Stimulated activated CD4-positive, alpha-beta T cell treated with anti-CD3 and anti-CD28 coated beads, Interleukin-1b, Interleukin-23, amount 100 ng/mL, for 1 hour (primary cell): ENCODE measurements around the gene BAMBI.
"Not testable (repeated sequence)": the region's sequence is repeated elsewhere in the genome, so short reads cannot be mapped to it uniquely, and the experiment has no call there.

Experiments
- DNase-seq, 2 donors: peaks; one replicate each; pipeline ENCODE4 v3.0.0-alpha.2; 2020; ENCODE audit warnings: low read depth in 2 of 2

The BAMBI gene, protein sequence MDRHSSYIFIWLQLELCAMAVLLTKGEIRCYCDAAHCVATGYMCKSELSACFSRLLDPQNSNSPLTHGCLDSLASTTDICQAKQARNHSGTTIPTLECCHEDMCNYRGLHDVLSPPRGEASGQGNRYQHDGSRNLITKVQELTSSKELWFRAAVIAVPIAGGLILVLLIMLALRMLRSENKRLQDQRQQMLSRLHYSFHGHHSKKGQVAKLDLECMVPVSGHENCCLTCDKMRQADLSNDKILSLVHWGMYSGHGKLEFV

DNA sequence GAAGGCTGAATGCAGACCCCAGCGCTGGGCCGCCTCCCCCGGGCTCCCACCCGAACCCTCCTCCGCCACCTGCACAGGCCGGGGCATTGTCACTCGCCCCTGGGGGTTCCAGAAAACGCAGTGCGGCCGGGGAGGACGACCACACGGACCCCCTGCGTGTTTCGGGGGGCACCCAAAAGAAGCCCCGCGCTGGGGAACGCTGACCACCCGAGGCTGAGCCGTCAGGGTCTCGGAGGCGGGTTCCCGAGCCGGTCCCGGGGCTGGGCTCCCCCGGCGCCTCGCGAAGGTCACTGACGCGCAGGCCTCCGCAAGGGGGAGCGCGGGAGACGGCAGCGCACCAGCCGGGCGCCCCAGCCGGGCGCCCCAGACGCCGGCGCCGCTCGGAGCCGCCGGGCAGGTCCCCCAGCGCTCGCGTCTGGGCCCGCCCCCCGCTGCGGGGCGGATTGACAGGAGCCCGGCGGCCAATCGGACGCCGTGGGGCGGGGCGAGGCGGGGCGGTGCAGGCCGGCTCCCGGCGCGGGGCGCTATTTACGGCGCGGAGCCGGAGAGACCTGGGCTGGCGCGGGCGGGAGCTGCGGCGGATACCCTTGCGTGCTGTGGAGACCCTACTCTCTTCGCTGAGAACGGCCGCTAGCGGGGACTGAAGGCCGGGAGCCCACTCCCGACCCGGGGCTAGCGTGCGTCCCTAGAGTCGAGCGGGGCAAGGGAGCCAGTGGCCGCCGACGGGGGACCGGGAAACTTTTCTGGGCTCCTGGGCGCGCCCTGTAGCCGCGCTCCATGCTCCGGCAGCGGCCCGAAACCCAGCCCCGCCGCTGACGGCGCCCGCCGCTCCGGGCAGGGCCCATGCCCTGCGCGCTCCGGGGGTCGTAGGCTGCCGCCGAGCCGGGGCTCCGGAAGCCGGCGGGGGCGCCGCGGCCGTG, at the start of gene BAMBI:
Gene BAMBI (plus strand): TSS at position 554 of the 920 bp plus-strand sequence. CDS start 377 bp downstream, outside the sequence.
- DNase-seq = peak; percentile 67 to 84

DNA sequence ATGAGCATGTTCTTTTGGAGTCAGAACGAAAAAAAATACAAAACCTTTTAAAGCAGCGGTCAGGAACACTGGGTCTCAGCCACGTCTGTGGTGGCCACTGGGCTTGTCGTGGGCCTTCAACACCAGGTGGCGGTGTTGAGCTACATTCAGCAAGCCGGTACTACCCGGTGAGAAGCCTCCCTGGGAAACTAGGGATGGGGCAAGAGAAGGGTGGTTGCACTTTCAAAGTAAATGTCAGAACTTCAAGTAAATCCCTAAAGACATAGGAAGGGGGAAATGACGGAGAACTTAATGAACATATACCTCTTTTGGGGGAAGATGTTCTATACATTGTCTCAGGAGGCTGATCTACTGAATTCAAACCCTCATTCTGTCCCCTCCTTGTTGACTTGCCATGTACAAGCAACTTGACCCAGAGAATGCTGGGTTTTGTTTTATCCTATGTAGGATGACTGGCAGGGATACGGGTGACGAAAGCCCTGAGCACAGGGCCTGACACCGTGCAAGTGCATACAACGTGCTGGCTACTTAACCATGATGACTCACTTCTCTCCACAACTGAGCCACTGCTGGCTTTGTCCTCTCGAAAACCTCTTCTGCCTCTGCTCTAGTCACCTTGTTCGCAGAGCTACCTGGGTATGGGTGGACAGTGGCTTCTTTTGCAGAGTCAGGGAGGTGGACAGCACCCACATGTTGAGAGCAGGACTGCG, 49.0 kb upstream of the BAMBI start:
- DNase-seq = peak; percentile 11 to 45

DNA sequence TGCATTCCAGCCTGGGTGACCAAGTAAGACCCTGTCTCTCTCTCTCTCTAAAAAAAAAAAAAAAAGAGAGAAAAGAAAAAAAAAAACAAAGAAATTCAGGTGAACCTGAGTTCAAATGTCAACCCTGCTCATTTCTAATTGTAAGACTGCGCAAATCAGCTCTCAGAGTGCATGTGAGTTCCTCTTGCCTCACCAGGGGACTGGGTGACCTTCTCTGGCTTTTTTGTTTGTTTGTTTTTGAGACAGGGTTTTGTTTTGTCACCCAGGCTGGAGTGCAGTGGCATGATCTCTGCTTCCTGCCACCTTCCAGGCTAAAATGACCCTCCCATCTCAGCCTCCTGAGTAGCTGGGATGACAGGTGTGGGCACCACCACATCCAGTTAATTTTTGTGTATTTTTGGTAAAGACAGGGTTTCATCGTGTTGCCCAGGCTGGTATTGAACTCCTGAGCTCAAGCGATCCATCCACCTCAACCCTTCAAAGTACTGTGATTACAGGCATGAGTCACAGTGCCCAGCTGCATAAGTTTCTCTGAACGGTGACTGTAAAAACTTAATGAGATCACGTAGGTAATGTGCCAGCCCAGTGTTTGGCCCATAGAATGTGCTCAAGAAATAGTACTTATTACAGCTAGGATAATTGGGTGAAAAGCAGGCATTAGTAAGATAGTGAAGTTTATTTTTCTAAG, 45.3 kb upstream of the BAMBI start:
- DNase-seq = no peak

DNA sequence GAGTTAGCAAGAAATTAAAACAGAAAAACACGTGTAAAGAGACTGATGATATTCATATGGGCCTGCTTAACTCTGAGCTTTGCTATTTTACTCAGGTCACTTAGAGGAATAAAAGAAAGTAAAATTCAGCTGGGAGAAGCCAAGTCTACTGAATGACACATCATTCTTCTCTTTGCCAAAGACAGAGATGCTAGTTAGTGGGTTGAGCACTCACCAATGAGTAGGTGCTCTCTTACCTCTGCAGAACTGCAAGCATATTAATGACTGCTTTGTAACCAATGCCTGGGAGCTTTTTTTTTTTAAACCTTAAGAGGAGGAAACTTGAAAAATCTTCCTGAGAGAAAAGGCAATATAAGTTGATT, 44.8 kb upstream of the BAMBI start:
- DNase-seq = no peak

DNA sequence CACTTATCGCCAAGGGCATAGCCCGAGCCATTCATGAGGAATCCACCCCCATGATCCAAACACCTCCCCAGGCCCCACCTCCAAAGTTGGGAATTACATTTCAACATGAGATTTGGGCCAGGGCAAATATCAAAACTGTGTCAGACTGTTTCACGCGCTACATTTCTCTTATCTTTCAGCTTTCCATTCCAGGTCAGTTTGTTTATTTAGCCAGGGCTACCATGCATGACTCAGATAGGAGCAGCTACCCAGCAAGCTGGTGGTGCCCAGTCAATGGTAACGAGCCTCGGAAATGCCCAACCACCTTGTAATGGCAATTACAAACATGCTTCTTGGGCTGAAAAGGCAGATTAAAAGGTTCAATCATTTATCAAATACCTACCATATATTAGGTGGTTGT, 43.6 kb upstream of the BAMBI start:
- DNase-seq = no peak

DNA sequence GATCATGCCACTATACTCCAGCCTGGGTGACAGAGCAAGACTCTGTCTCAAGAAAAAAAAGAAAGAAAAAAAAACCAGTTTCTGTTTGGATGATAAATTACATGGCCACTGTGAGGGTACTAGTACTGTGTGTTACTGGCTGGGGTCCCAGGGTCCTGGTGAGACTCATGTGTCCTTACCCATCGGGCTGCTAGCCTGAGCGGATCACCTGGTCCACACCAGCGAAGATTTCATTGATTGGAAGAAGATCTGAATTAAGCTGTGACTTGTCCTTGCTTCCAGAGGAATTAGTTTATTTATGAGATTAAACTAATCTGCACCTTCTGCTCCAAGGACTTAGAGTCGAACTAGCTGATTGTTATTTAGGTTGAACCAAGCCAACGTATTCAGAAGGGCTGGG, 40.0 kb upstream of the BAMBI start:
- no peak for DNase-seq

DNA sequence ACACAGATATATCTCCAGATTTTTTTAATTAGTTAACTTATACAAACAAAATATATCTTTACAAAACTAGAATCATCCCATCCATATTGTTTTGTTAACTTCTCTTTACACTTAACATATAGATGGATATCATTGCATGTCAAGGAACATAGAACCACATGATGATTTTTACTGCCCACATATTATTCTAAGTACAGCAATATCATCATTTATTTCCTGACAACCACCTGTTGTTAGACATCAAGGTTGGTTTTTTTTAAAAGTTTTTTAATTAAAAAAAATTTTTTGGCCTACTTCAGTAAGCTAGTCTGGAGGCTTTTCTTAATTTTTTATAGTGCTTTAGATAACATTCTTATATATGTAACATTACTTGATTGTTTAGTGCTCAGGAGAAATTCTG, 38.9 kb upstream of the BAMBI start:
- DNase-seq = no peak

DNA sequence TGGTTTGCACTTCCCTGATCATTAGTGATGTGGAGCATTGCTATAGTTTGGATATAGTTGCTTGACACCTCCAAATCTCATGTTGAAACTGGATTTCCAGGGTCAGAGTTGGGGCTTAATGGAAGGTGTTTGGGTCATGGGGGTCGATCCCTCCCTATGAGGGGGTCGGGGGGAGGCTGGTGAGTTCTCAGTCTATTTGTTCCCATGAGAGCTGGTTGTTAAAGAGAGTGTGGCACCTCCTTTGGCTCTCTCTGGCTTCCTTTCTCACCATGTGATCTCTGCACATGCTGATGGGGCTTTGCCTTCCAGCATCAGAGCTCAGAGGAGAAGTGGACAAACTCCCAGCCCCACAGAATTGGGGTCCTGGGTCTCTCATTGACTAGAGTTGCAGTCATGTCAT, 36.8 kb upstream of the BAMBI start:
- DNase-seq = no peak

DNA sequence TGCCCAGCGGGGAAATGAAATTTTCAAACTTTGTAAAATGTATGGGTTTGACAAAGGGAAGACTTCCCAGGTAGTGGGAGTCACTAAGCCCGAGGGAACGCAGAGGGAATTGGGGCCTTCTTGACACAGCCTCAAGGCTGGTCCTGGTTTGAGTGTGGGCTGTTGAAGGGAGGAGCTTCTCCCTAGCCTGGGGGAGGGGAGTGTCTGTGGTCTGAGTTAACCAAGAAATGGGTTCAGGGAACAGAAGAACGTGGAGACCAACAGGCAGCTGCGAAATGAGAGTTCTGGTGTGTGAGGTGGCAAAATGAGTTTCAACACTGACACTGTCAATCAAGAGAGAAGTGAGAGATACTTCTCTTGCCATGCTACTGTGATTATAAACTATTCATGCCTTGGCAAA, 32.7 kb upstream of the BAMBI start:
- DNase-seq = no peak

DNA sequence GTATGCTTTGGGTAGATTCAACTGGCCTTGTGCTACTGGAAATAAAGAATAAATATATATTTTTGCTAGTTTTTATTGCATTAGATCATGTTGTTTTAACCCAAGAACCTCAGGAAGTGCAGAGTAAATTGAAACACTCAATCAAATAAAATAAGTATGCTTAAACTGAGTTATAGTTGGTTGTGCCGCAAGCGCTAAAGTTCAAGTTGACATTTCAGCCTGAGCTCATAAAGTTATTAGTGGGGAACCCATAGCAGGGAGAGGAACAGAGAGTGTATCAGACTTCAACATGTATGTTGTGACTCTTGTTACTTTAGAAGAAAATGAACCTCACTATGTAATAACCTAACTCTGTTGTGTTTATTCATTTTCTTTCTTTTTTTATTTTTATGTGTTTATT, 25.2 kb upstream of the BAMBI start:
- DNase-seq = no peak

DNA sequence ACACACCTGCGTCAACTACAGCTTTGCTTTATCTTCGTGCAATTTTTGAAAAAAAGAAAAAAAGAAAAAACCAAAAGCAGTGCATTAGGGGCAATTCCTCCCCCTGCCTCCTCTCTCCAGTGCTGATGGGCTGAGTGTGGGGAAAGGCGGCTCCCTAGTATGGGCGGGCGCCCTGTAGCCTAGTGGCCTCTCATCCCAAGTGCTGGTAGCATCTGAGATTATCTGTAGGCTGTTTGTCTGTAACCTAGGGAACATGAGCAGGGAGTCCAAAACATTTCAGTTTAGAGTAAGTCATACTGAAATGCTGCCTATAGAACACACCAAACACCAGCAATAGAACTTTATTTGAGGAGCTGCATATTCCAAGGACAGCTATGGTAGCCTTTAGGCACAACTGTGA, 24.6 kb upstream of the BAMBI start:
- no peak for DNase-seq

DNA sequence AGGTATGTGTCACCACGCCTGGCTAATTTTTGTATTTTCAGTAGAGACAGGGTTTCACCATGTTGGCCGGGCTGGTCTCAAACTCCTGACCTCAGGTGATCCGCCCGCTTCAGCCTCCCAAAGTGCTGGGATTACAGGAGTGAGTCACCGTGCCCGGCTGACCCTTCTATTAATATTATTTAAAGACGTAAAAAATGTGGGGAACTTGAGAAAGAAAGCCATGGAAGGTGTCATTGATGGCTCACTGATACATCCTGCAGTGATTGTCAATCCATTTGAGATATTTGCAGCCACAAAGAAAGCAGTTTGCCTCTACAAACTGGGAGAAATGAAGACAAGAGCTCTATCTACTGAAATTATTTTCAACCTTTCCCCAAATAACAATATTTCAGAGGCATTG, 18.5 kb upstream of the BAMBI start:
- DNase-seq = not testable (repeated sequence)

DNA sequence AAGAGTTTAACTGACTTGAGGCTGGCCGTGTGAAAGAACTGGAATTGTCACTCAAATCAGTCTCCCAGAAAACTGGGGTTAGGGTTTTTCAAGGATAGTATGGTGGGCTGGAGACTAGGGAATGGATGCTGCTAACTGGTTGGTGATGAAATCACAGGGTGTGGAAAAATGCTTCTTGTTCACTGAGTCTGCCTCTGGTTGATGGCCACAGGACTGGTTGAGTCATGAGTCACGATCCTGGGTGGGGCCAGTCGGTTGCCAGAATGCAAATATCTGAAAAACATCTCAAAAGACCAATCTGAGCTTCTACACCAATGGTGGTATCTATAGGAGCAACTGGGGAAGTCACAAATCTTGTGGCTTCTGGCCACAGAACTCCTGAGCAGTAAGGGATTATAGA, 16.3 kb upstream of the BAMBI start:
- no peak for DNase-seq

DNA sequence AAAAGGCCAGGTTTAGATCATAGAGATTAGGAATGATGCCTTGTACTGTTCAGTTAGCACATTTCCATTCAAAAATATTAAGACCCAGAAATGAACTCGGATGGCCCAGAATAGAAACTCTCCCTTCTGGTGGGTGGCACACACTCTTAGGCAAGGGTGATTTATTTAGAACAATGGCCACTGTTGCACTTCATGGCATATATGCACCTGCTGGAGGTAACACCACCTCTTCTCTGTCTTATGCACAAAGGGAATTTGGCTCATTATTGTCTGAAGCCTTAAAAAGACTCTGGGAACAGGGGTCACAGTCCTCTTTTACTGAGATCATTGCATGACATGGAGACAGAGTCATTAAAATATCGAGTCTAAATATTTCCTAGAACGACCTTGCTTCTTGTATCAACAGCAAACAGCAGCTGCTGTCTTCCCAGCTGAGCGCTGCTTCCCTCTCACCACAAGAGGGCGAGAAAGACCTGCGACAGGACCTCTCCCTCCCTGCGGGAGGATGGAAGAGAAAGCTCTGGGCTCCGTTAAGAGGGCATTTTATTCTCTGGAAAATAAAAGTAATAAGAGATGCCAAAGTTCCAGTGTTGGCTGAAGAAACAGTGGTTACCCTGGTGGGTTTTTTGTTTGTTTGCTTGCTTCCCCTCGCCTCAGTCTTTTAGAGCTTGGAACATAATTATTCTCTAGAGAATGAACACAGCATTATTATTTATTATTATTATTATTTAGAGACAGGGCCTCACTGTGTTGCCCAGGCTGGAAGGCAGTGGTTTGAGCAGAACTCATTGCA, 13.5 kb upstream of the BAMBI start:
- peak; percentile 37 to 44 for DNase-seq

DNA sequence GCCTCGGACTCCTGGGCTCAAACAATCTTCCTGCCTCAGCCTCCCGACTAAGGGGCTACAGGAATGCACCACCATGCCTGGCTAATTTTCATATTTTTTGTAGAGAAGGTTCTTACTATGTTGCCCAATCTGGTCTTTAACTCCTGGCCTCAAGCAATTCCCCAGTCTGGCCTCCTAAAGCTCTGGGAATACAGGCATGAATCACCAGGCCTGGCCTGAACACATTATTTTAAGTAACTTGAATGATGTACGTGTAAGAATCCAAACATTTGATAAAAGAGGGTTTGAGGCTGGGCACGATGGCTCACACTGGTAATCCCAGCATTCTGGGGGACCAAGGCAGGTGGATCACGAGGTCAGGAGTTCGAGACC, 13.0 kb upstream of the BAMBI start:
- DNase-seq = no peak

DNA sequence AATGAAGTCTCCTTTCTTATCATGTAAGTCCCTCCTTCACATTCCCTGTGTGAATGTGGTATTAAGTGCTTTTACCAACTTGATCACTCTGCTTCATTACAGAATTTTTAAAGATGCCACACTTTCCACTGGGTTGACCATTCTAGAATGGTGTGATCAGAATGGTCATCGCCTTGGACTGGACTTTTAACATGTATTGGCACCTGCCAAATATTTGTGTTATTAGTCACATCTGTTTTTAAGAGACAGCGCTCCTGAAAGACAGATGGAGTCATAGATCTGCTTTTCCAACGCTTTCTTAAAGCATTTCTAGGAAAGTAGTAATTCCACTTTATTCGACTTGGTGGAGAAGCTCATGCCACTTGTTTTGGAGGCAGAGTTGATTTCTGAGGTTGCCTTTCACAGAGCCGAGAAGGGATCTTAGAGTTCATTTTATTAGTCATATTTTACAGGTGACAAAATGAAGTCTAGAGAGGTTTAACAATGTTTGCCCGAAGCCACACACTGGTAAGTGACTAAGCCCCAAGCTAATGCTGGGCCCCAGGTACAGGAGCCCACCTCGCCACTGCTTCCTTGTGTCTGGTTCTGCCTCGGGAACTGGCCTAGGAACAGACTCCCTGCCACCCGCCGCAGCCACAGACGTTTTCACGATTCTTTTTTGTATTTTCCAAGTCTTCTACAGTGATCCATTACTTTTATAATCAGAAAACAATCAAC, 10.4 kb upstream of the BAMBI start:
- no peak for DNase-seq

DNA sequence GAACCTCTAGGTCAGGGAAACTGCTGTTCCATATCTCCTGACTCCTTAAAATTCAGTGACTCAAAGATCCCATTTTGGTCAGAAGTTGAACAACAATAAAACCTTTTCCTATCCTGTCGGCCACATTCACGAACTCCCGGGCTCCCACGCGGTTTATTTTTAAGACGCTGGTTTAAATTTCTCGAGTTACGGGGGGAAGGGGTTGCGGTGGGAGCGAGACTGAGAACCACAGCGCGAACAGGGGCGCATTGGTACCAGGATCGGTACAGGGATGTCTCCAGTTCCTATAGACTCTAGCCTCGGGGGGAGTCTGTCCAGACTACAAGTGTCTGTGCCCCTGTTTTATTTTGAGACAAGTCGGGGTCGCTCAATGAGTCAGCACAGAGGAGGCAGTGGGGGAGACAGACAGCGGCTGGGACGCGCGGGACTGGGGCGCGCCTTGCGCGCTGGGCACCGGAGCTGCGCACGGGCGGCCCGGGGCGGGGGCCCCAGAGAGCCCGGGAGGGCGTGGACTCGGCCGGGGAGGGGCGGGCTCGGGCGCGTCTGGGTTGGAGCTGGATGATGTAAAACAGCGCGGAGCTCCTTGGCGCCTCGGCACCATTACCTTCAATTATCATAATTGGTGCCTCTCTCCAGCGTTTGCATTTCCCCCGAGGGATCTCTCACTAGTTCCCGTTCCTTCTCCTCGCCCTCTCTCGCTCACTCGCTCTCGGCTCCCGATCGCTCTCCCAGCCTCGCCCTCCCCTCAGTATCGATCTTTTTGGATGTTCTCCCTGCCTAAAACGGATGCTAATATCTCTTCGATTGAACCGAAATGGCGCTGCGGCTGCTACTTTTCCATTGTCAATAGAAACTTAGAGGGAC, 8.7 kb upstream of the BAMBI start:
- no peak for DNase-seq

DNA sequence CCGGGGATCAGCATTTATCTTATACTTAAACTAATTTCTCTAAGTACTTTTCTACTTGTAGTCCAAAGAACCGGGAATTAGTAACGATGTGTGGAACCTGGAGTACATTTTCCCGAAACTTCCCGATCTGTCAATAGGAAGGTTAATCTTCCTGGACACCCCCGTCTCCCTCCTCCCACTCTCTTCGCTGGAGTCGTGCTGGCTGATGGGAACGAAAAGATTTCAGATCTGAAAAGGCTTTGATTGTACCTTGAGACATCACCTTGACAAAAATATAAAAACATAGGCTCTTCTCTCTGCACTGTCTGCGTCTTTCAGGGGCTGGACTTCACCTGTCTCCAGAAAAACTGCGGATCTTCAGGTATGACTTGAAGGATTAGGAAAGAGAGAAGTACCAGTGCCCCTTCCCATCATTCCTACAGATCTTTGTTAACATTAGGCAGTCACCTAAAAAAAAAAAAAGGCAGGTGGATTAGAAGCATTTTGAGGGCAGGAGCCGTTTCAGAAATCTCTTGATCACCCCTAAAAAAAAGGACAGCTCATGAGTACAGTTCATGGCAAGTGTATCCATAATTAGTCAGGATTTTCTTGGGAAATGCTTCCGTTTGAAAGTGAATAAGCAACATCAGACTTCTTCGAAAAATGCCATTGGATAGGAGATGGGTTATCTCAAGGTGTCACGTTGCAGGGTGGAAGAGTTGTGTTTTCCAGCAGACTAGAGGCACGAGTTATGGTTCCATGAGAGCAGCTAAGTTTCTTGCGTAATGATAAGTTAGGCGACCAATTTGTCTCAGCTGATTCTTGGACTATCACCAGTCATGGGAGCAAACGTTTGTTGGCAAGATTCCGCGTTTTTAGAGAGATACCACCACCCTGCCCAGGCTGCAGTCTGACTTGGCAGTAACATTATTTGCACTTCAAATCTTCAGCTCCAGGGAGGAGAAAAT, 7.8 kb upstream of the BAMBI start:
- DNase-seq = no peak

DNA sequence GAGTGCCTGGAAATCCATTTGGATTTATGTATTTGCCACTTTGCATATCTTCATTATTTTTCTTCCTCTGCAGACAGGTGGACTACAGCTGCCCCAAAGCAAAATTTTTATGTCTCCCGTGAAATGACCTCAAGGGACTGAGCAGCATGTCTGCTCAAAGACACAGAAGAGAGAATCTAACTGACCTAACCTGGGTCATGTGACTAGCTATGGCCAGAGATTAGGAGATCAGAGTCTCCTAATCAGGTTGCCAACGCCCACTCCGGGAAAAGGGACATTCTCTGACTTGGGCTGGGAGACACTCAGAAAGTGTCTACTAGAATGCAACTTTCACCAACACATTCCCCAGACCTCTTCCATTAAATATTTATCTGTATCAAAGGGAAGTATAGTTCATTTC, 2.5 kb upstream of the BAMBI start:
- no peak for DNase-seq
